ENCODE measurements around the gene KIFBP. TPM values are rescaled to one million over a fixed set of nuclear protein-coding genes. Genes with fewer than 3 reads are reported as not detected.

KIFBP gene
- total RNA-seq, 8 experiments from 2014 or later = 12.9 to 48.0 (median 31.8) TPM

- in situ Hi-C loops (cut with MboI; ENCODE audit: low pct_unique_long_range_greater_than_20kb in 2 of 9, low sequenced_read_pairs in 9 of 9, unreplicated experiment in 9 of 9) = no loop called here
- H3K4me3 ChIP-seq = no peak overlapping the region
- H3K27ac ChIP-seq = no peak overlapping the region
- 44 to 100% (median 79%) methylated on average over 1 to 14 of the region's 14 CpGs; no CpG with 5 or more reads in 2 of the 10 experiments for WGBS, 10 experiments
- ATAC-seq (replicated peaks in 6 of 8) = no peak
- no peaks in the 10 kb centered on the region for H3K4me1 ChIP-seq (replicated peaks in 1 of 2)
Measured at GRCh38 chr10:69057261-69057950, 68.8 kb downstream of the KIFBP start.

DNA sequence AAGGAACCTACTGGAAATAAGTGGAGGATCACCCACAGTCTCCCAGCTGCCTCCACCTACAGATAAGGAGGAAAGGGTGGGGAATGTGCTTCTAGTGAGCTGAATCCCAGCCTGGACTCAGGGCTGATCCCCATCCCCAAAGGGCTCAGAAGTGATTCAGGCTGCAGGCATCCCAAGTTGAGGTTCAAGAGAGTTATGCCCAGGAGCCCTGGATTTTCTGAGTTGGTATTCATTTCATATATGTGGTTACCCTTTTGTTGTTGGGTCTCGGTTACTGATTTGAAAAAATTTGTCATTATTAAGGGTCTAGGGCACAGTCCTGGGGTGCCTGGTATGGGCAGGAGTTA lies 69.3 kb downstream of the KIFBP start:
- in situ Hi-C loops (cut with MboI; ENCODE audit: low pct_unique_long_range_greater_than_20kb in 2 of 9, low sequenced_read_pairs in 9 of 9, unreplicated experiment in 9 of 9) = no loop called here
- WGBS, 10 experiments = 0 to 8% (median 0%) methylated on average over 1 of the region's 1 CpG; no CpG with 5 or more reads in 5 of the 10 experiments
- ATAC-seq (replicated peaks in 6 of 8) = no peak
- Histone ChIP-seq H3K4me1 (replicated peaks in 1 of 2) (no peaks in the 10 kb centered on the region), H3K27ac (no peak overlapping the region), H3K4me3 (no peak overlapping the region)

- in situ Hi-C loops (cut with MboI; ENCODE audit: low pct_unique_long_range_greater_than_20kb in 2 of 9, low sequenced_read_pairs in 9 of 9, unreplicated experiment in 9 of 9) = no loop called here
- 82 to 100% (median 97%) methylated on average over 1 to 8 of the region's 8 CpGs; no CpG with 5 or more reads in 1 of the 10 experiments for WGBS, 10 experiments
- Histone ChIP-seq H3K27ac (no peak overlapping the region), H3K4me1 (replicated peaks in 1 of 2) (no peaks in the 10 kb centered on the region), H3K4me3 (no peak overlapping the region)
- no peak for ATAC-seq (replicated peaks in 6 of 8)
Measured at GRCh38 chr10:69060127-69060798, 71.7 kb downstream of the KIFBP start.

GRCh38 chr10:69061305-69062161 lies 72.9 kb downstream of the KIFBP start:
- peak in 3 of 8 experiments; percentile 79 to 92 (median 82) for ATAC-seq (replicated peaks in 6 of 8)

DNA sequence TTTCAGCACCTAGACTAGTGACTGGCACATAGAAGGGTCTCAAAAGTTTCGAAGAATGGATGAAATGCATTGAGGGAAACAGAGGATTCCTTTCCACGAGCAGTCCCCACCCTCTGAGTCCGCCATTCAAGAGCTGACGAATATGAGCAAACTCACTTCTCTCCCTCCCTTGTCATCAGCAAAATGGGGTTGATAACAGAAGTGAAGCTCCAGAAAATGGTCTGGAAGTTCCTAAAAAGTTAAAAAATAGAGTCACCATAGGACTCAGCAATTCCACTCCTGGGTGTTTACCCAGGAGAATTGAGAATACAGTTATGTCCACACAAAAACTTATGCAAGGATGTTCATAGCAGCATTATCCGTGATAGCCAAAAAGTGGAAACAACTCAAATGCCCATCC lies 74.3 kb downstream of the KIFBP start:
- no peaks in the 10 kb centered on the region for H3K4me1 ChIP-seq (replicated peaks in 1 of 2)
- no peak overlapping the region for H3K27ac ChIP-seq
- no peak for ATAC-seq (replicated peaks in 6 of 8)
- H3K4me3 ChIP-seq = no peak overlapping the region
- 60 to 88% (median 67%) methylated on average over 1 to 5 of the region's 5 CpGs; no CpG with 5 or more reads in 4 of the 10 experiments for WGBS, 10 experiments
- in situ Hi-C loops (cut with MboI; ENCODE audit: low pct_unique_long_range_greater_than_20kb in 2 of 9, low sequenced_read_pairs in 9 of 9, unreplicated experiment in 9 of 9) = no loop called here

More at GRCh38 chr10:69061305-69062161, 72.9 kb downstream of the KIFBP start:
- in situ Hi-C loops (cut with MboI; ENCODE audit: low pct_unique_long_range_greater_than_20kb in 2 of 9, low sequenced_read_pairs in 9 of 9, unreplicated experiment in 9 of 9) = no loop called here
- 3 to 84% (median 54%) methylated on average over 1 to 15 of the region's 20 CpGs for WGBS, 10 experiments
- no peaks in the 10 kb centered on the region for H3K4me1 ChIP-seq (replicated peaks in 1 of 2)
- H3K4me3 ChIP-seq = no peak overlapping the region
- no peak overlapping the region for H3K27ac ChIP-seq

- no peak for ATAC-seq (replicated peaks in 6 of 8)
- in situ Hi-C loops (cut with MboI; ENCODE audit: low pct_unique_long_range_greater_than_20kb in 2 of 9, low sequenced_read_pairs in 9 of 9, unreplicated experiment in 9 of 9) = no loop called here
- 44 to 100% (median 79%) methylated on average over 1 to 5 of the region's 6 CpGs; no CpG with 5 or more reads in 1 of the 10 experiments for WGBS, 10 experiments
- H3K4me3 ChIP-seq = no peak overlapping the region
- no peaks in the 10 kb centered on the region for H3K4me1 ChIP-seq (replicated peaks in 1 of 2)
- H3K27ac ChIP-seq = no peak overlapping the region
Measured at GRCh38 chr10:69064762-69065328, 76.2 kb downstream of the KIFBP start.

- ATAC-seq (replicated peaks in 6 of 8) = peak in 2 of 8 experiments; percentile 9 to 50
- Histone ChIP-seq H3K4me3 (no peak overlapping the region), H3K4me1 (replicated peaks in 1 of 2) (no peaks in the 10 kb centered on the region), H3K27ac (no peak overlapping the region)
- 9 to 100% (median 60%) methylated on average over 1 to 5 of the region's 8 CpGs; no CpG with 5 or more reads in 1 of the 10 experiments for WGBS, 10 experiments
- in situ Hi-C loops (cut with MboI; ENCODE audit: low pct_unique_long_range_greater_than_20kb in 2 of 9, low sequenced_read_pairs in 9 of 9, unreplicated experiment in 9 of 9) = no loop called here
Measured at GRCh38 chr10:69065406-69066361, 77.1 kb downstream of the KIFBP start.

Other genes starting within 250 kb of the KIFBP start
- 10 to 100 TPM in 1 of 8 experiments, 1 to 10 TPM in 6, under 1 TPM in 1; 0.36 to 25.6 (median 1.7) TPM for gene STOX1, start 161.3 kb upstream of the KIFBP start, total RNA-seq
- gene DDX50, start 87.5 kb upstream of the KIFBP start, total RNA-seq = 10 to 100 TPM; 38.5 to 65.7 (median 52.9) TPM
- gene DDX21, start 32.6 kb upstream of the KIFBP start, total RNA-seq = 100 to 1,000 TPM in 3 of 8 experiments, 10 to 100 TPM in 5; 33.3 to 174 (median 58.0) TPM
- under 1 TPM in 5 of 8 experiments, not detected in 3; 0.21 to 0.92 (median 0.45) TPM for gene SRGN, start 99.3 kb downstream of the KIFBP start, total RNA-seq
- gene VPS26A, start 135.4 kb downstream of the KIFBP start, total RNA-seq = 10 to 100 TPM; 20.1 to 59.9 (median 35.1) TPM
- gene SUPV3L1, start 191.4 kb downstream of the KIFBP start, total RNA-seq = 10 to 100 TPM; 25.3 to 67.5 (median 37.4) TPM
- 1 to 10 TPM in 3 of 8 experiments, under 1 TPM in 3, not detected in 2; 0.04 to 4.6 (median 0.78) TPM for gene HKDC1, start 231.5 kb downstream of the KIFBP start, total RNA-seq